Fibroblast of pulmonary artery (primary cell): Measurements from ENCODE around the gene ITGAV.

ENCODE experiments used
- DNase-seq: peaks from one replicate; pipeline ENCODE4 v3.0.0-alpha.2; 2010; ENCODE audit warnings: low read depth
- H3K4me3 ChIP-seq: replicated peaks from 2 replicates; pipeline ENCODE4 v1.5.1; 2011; ENCODE audit warnings: low read depth, mild to moderate bottlenecking, control low read depth, low read length, moderate library complexity
- TF ChIP-seq, protein P1 (sequence below): IDR thresholded peaks from 2 replicates; pipeline ENCODE4 v1.5.1; 2011; ENCODE audit warnings: mild to moderate bottlenecking, control low read depth, low read length, inconsistent platforms; ENCODE audit errors: missing control alignments

The ITGAV gene

DNA sequence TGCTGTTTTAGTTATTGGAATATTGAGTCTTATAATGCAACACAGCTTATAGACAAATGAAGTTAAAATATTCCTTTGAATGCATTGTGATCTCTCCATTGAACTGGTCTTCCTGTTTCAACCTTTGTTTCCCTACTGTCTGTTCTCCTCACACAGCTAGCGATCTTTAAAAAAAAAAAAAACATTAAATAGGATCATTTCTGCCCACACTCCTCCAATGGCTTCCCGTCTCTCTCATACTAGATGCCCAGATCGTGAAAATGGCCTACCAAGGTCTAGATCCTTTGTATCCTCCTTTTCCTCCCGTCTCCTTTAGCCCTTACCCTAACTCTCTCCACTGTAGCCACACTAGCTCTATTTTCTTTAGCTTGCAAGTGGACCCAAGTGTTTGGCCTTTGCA, 106.4 kb downstream of the ITGAV start:
- no peak for DNase-seq
- H3K4me3 ChIP-seq = no peak overlapping the region
- TF ChIP-seq, protein P1, sequence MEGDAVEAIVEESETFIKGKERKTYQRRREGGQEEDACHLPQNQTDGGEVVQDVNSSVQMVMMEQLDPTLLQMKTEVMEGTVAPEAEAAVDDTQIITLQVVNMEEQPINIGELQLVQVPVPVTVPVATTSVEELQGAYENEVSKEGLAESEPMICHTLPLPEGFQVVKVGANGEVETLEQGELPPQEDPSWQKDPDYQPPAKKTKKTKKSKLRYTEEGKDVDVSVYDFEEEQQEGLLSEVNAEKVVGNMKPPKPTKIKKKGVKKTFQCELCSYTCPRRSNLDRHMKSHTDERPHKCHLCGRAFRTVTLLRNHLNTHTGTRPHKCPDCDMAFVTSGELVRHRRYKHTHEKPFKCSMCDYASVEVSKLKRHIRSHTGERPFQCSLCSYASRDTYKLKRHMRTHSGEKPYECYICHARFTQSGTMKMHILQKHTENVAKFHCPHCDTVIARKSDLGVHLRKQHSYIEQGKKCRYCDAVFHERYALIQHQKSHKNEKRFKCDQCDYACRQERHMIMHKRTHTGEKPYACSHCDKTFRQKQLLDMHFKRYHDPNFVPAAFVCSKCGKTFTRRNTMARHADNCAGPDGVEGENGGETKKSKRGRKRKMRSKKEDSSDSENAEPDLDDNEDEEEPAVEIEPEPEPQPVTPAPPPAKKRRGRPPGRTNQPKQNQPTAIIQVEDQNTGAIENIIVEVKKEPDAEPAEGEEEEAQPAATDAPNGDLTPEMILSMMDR = no peak

DNA sequence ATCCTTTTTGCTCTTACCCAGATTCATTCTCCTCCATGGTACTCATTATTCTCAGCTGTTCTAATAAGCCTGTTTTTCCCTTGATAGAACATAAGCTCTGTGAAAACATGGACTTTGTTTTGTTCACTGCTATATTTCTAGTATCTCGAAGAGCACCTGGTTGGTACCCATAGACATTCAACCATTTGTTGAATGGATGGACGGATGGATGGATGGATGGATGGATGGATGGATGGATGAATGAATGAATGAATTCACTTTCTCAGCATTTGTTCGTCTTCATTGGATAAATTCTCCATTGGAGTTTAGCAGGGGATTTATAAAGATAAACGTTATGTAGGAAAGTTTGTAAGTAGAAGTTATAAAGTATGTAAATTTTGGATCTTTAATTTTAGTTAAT, 106.9 kb downstream of the ITGAV start:
- TF ChIP-seq, protein P1 = no peak

DNA sequence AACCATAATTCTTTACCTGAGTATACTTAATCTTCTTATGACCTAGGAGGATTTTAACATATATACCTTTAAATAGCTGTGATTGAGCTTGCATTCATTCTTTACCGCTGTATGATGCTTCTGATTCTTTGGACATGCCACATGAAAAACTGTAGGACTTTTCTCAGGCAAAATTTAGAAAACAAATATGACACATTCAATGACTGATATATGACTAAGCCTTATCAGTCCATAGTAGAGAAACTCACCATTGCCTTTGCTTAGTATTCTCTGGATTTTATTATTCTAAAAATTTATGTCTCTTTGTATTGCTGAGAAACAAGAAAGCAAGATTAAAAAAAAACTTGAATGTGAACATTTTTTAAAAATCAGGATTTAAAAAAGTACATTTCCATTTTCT, 107.7 kb downstream of the ITGAV start:
- no peak overlapping the region for H3K4me3 ChIP-seq
- TF ChIP-seq, protein P1 = no peak
- peak; percentile 10 for DNase-seq

More for the DNA sequence above, 106.9 kb downstream of the ITGAV start:
- DNase-seq = no peak
- no peak overlapping the region for H3K4me3 ChIP-seq

DNA sequence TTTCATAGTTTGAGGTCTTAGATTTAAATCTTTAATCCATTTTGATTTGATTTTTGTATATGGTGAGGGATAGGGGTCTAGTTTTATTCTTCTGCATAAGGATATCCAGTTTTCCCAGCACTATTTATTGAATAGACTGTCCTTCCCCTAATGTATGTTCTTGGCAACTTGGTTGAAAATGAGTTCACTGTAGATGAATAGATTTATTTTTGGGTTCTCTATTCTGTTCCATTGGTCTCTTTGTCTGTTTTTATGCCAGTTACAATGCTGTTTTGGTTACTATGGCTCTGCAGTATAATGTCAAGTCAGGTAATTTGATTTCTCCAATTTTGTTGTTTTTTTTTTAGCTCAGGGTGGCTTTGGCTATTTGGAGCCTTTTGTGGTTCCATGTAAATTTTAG, 109.9 kb downstream of the ITGAV start:
- TF ChIP-seq, protein P1 = no peak
- no peak overlapping the region for H3K4me3 ChIP-seq
- no peak for DNase-seq

DNA sequence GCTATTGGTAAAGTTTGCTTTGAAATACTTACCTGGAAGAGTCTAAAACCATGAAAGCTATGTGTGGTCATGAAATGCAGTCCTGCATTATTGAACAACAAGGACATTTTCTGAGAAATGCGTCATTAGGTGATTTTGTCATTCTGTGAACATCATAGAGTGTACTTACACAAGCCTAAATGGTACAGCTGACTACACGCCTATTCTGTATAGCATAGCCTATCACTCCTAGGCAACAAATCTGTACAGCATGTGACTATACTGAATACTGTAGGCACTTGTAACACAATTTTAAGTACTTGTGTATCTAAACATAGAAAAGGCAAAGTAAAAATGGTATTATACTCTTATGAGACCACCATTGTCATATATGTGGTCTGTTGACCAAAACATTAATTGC, 112.2 kb downstream of the ITGAV start:
- H3K4me3 ChIP-seq = no peak overlapping the region
- no peak for DNase-seq
- TF ChIP-seq, protein P1 = no peak

DNA sequence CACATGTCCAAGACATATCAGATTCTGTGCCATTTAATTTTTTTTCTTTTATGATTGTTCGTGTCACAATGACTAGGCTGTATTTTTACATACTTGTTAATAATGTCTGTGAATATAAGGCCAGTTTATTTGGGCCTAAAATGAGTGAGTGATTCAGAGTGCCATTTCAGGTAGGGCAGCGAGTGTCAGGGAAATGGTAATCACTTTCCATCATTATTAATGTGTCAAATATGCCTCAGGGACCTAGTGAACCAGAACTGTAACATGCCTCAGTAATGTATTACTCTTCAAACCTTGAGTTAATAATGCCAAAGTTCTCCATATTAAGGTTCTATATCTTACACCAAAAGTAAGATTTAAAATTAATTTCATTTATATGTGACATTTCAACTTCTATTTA, 112.6 kb downstream of the ITGAV start:
- H3K4me3 ChIP-seq = no peak overlapping the region

DNA sequence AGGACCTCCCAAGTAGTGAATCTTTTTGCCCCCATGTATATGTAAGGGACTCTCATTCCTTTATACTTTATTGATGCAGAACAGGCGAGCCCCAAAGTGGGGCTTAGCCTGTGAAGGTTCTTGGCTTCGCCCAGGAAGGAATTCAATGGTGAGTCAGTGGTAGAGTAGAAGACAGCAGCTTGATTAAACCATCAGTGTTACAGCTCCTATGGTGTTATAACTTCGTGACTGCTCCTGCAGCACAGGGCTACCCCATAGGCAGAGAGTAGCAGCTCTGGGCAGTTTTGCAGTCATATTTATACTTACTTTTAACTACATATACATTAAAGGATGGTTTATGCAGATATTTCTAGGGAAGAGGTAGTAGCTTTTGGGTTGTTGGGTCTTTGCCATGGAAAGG, 115.0 kb downstream of the ITGAV start:
- no peak for DNase-seq
- TF ChIP-seq, protein P1 = no peak
- no peak overlapping the region for H3K4me3 ChIP-seq

More for the DNA sequence above, 112.6 kb downstream of the ITGAV start:
- TF ChIP-seq, protein P1 = no peak
- DNase-seq = no peak
